ENCODE results near the gene VEGFB. TPM values are rescaled to one million over a fixed set of nuclear protein-coding genes. Genes with fewer than 3 reads are reported as not detected.

The VEGFB gene
- total and polyA plus RNA-seq, 7 donors, result 23.4 to 117 (median 94.9) TPM

GRCh38 chr11:64288353-64288750 is 54.0 kb downstream of the VEGFB start:
- no peak for TF ChIP-seq POLR2A (IDR thresholded peaks at IDR 0.05)
- TF ChIP-seq CTCF (IDR thresholded peaks at IDR 0.05), result no peak
- TF ChIP-seq POLR2AphosphoS5 (IDR thresholded peaks at IDR 0.05), result no peak
- TF ChIP-seq EP300 (IDR thresholded peaks at IDR 0.05), result no peak
- intact Hi-C loops (cut with DNase I), result no loop called here
- no peak for DNase-seq
- Histone ChIP-seq H3K4me1 (peaks cover 0 to 44% (median 38%) of the 10 kb centered on the region in 4 donors), H3K9me3 (no peaks in the 10 kb centered on the region), H3K27me3 (peaks cover 22 to 42% (median 37%) of the 10 kb centered on the region in 3 donors), H3K27ac (no peak overlapping the region), H3K4me3 (no peak overlapping the region), H3K36me3 (no peaks in the 10 kb centered on the region)
- 92 to 94% methylated on average over 9 of the region's 9 CpGs for WGBS, 2 donors

Other genes with a start within 250 kb of the VEGFB start
- gene OTUB1, start 248.1 kb upstream of the VEGFB start, total RNA-seq, result 10 to 100 TPM; 44.8 to 61.7 (median 57.8) TPM
- gene OTUB1, start 248.1 kb upstream of the VEGFB start, polyA plus RNA-seq, result 10 to 100 TPM; 88.9 to 96.4 (median 91.3) TPM
- gene FLRT1, start 198.7 kb upstream of the VEGFB start, total RNA-seq, result 1 to 10 TPM in 3 of 4 donors, under 1 TPM in 1; 0.99 to 6.9 (median 3.1) TPM
- gene FLRT1, start 198.7 kb upstream of the VEGFB start, polyA plus RNA-seq, result under 1 TPM in 1 of 3 donors, not detected in 2; 0.66 TPM
- 10 to 100 TPM; 23.3 to 33.9 (median 25.8) TPM for gene MACROD1, start 68.5 kb upstream of the VEGFB start, total RNA-seq
- 10 to 100 TPM; 14.2 to 16.8 (median 14.8) TPM for gene MACROD1, start 68.5 kb upstream of the VEGFB start, polyA plus RNA-seq
- gene STIP1, start 48.4 kb upstream of the VEGFB start, total RNA-seq, result 10 to 100 TPM; 58.2 to 90.3 (median 81.0) TPM
- gene STIP1, start 48.4 kb upstream of the VEGFB start, polyA plus RNA-seq, result 10 to 100 TPM; 38.4 to 84.3 (median 50.2) TPM
- gene FERMT3, start 27.9 kb upstream of the VEGFB start, total RNA-seq, result 10 to 100 TPM; 15.0 to 26.2 (median 20.3) TPM
- gene FERMT3, start 27.9 kb upstream of the VEGFB start, polyA plus RNA-seq, result 10 to 100 TPM; 15.3 to 41.5 (median 20.4) TPM
- 10 to 100 TPM; 45.7 to 80.6 (median 62.9) TPM for gene TRPT1, start 8.4 kb upstream of the VEGFB start, total RNA-seq
- gene TRPT1, start 8.4 kb upstream of the VEGFB start, polyA plus RNA-seq, result 10 to 100 TPM; 70.8 to 82.8 (median 82.3) TPM
- gene NUDT22, start 8.3 kb upstream of the VEGFB start, total RNA-seq, result 10 to 100 TPM; 41.4 to 64.8 (median 50.1) TPM
- gene NUDT22, start 8.3 kb upstream of the VEGFB start, polyA plus RNA-seq, result 100 to 1,000 TPM in 2 of 3 donors, 10 to 100 TPM in 1; 91.3 to 130 (median 116) TPM
- 10 to 100 TPM; 25.7 to 37.1 (median 28.1) TPM for gene DNAJC4, start 4.0 kb upstream of the VEGFB start, total RNA-seq
- gene DNAJC4, start 4.0 kb upstream of the VEGFB start, polyA plus RNA-seq, result 10 to 100 TPM; 27.5 to 68.1 (median 58.3) TPM
- 10 to 100 TPM; 49.2 to 70.5 (median 51.3) TPM for gene FKBP2, start 6.5 kb downstream of the VEGFB start, total RNA-seq
- 100 to 1,000 TPM in 2 of 3 donors, 10 to 100 TPM in 1; 97.3 to 213 (median 116) TPM for gene FKBP2, start 6.5 kb downstream of the VEGFB start, polyA plus RNA-seq
- 10 to 100 TPM; 31.8 to 66.6 (median 51.3) TPM for gene PPP1R14B, start 12.4 kb downstream of the VEGFB start, total RNA-seq
- gene PPP1R14B, start 12.4 kb downstream of the VEGFB start, polyA plus RNA-seq, result 100 to 1,000 TPM in 1 of 3 donors, 10 to 100 TPM in 2; 78.8 to 159 (median 93.7) TPM
- gene PLCB3, start 16.9 kb downstream of the VEGFB start, total RNA-seq, result 10 to 100 TPM; 10.6 to 17.7 (median 12.1) TPM
- gene PLCB3, start 16.9 kb downstream of the VEGFB start, polyA plus RNA-seq, result 10 to 100 TPM; 23.4 to 52.8 (median 35.4) TPM
- gene BAD, start 50.1 kb downstream of the VEGFB start, total RNA-seq, result 100 to 1,000 TPM in 3 of 4 donors, 10 to 100 TPM in 1; 95.3 to 143 (median 121) TPM
- 100 to 1,000 TPM; 105 to 264 (median 244) TPM for gene BAD, start 50.1 kb downstream of the VEGFB start, polyA plus RNA-seq
- gene GPR137, start 51.3 kb downstream of the VEGFB start, total RNA-seq, result 10 to 100 TPM; 12.2 to 21.0 (median 13.6) TPM
- 10 to 100 TPM; 17.4 to 35.0 (median 18.0) TPM for gene GPR137, start 51.3 kb downstream of the VEGFB start, polyA plus RNA-seq
- gene KCNK4, start 56.7 kb downstream of the VEGFB start, total RNA-seq, result under 1 TPM in 1 of 4 donors, not detected in 3; 0.71 TPM
- gene KCNK4, start 56.7 kb downstream of the VEGFB start, polyA plus RNA-seq, result not detected
- gene CATSPERZ, start 65.8 kb downstream of the VEGFB start, total RNA-seq, result not detected
- gene CATSPERZ, start 65.8 kb downstream of the VEGFB start, polyA plus RNA-seq, result 1 to 10 TPM in 2 of 3 donors, not detected in 1; 1.1 to 1.4 TPM
- 10 to 100 TPM; 39.9 to 48.7 (median 45.3) TPM for gene ESRRA, start 70.9 kb downstream of the VEGFB start, total RNA-seq
- 100 to 1,000 TPM; 151 to 244 (median 219) TPM for gene ESRRA, start 70.9 kb downstream of the VEGFB start, polyA plus RNA-seq
- 100 to 1,000 TPM; 182 to 353 (median 269) TPM for gene TRMT112, start 83.0 kb downstream of the VEGFB start, total RNA-seq
- 100 to 1,000 TPM; 148 to 232 (median 168) TPM for gene TRMT112, start 83.0 kb downstream of the VEGFB start, polyA plus RNA-seq
- gene PRDX5, start 83.5 kb downstream of the VEGFB start, total RNA-seq, result 100 to 1,000 TPM; 169 to 269 (median 215) TPM
- 1,000 to 10,000 TPM in 1 of 3 donors, 100 to 1,000 TPM in 2; 596 to 1,045 (median 779) TPM for gene PRDX5, start 83.5 kb downstream of the VEGFB start, polyA plus RNA-seq
- gene CCDC88B, start 105.6 kb downstream of the VEGFB start, total RNA-seq, result 1 to 10 TPM; 2.6 to 8.6 (median 3.9) TPM
- gene CCDC88B, start 105.6 kb downstream of the VEGFB start, polyA plus RNA-seq, result 100 to 1,000 TPM in 1 of 3 donors, 10 to 100 TPM in 2; 15.6 to 157 (median 23.6) TPM
- gene RPS6KA4, start 124.6 kb downstream of the VEGFB start, total RNA-seq, result 10 to 100 TPM; 15.6 to 24.1 (median 18.6) TPM
- gene RPS6KA4, start 124.6 kb downstream of the VEGFB start, polyA plus RNA-seq, result 10 to 100 TPM; 14.4 to 48.4 (median 16.6) TPM

Data from sigmoid colon (tissue), 7 donors.